Renal cortical epithelial cell (primary cell): Measurements from ENCODE around the gene SLC35E3. TPM values are rescaled to one million over a fixed set of nuclear protein-coding genes. Genes with fewer than 3 reads are reported as not detected.

ENCODE experiments used
- DNase-seq: peaks from one replicate; pipeline ENCODE4 v3.0.0-alpha.2; 2011; ENCODE audit warnings: low read depth
- total RNA-seq: library from RNA; depleted of rRNA; stranded (reverse); fragments of >200 nt; gene quantifications from 2 replicates; pipeline ENCODE4 v1.2.3, GENCODE V29; 2014

Gene SLC35E3
- total RNA-seq, 1 donor from 2014 or later: 7.0 TPM

DNA sequence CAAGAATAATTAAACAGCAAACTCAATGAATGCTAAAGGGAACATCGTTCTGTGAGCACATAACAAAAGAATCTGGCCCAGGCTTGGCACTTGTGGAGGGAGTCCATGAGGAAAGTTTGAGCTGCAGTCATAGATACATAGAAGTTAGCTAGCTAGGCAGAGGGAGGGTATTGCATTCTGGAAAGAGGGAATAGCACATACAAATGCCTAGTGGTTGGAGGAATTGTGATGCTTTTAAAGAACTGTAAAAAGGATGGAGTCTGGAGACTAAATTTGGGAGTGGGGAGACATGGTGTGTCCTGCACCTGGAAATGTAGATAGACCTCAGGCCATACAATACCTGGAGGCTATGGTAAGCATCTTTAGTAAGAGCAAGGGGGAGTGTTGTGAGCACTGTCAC lies 24.0 kb downstream of the SLC35E3 start:
- DNase-seq: no peak

DNA sequence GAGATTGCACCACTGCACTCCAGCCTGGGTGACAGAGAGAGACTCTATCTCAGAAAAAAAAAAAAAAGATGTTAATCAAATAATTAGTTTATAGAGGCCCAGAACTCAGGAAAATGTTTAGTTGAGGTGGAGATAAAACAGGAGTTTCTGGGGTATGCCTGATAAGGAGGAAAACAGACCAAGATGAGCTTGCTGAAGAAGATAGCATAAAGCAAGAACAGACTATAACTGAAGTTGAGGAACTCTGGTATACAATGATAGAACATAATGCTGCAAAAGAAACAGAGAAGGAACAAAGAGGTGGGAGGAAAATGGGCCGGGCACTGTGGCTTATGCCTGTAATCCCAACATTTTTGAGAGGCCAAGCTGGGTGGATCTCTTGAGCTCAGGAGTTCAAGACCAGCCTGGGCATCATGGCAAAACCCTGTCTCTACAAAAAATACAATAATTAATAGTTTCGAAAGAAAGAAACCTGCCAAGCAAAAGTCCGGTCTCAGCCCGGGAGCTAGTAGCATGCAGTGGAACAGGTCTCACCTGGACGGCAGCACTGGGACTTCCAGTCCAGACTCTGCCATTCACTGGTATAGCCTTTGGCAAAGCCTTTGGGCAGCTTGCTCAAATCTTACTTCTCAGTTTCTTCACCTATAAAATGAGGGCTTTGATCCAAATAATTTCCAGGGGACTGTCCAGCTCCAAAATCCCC lies 25.4 kb downstream of the SLC35E3 start:
- DNase-seq: no peak

DNA sequence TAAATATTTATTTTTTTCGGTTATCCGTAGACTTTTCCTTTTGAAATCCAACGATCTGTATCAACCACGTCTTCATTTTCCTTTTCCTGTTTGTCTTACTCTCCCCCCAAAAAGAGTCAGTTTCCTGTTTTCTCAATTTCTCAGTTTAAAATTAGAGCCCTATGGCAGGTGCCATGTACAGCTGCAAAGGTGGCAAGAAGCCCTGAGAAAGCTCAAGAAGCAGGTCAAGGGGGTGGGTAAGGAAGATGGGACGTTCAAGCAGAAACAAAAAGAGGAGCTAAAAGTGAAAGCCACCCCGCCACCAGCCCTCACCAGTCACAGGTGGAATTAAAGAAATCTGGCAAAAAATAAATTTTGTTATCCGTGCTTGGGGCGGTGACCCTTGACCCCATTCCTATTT lies 26.7 kb downstream of the SLC35E3 start:
- DNase-seq: no peak

DNA sequence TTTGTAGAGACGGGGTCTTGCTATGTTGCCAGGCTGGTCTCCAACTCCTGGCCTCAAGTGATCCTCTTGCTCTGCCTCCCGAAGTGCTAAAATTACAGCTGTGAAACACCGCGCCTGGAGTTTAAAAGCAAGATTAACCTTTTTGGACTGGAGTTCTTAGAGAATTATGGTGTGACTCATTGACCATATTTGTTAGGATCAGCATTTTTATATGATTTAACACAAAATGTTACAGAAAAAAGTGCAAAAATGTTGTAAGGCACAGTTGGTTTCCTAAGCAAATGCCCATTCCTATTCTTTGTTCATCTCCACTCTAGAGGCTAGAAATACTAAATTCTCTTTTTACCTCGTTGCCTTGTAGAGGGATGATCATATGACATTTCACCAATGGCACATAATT lies 27.6 kb downstream of the SLC35E3 start:
- DNase-seq: no peak

DNA sequence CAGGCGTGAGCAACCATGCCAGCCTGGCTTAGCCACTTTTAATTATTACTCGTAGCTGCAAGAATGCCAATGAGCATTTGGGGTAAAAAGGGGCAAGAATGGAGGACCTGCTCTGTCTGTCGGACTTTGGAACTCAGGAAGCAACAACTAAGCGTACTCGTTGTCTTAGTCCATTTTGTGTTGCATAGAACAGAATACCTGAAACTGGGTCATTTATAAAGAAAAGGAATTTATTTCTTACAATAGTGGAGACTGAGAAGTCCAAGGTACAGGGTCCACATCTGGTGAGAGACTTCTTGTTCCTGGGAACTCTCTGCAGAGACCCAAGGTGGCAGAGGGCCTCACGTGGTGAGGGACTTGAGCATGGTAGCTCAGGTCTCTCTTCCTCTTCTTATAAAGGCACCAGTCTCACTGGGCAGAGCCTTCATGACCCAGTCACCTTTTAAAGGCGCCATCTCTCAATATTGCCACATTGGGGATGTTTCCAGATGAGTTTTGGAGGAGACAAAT lies 29.2 kb downstream of the SLC35E3 start:
- no peak for DNase-seq

DNA sequence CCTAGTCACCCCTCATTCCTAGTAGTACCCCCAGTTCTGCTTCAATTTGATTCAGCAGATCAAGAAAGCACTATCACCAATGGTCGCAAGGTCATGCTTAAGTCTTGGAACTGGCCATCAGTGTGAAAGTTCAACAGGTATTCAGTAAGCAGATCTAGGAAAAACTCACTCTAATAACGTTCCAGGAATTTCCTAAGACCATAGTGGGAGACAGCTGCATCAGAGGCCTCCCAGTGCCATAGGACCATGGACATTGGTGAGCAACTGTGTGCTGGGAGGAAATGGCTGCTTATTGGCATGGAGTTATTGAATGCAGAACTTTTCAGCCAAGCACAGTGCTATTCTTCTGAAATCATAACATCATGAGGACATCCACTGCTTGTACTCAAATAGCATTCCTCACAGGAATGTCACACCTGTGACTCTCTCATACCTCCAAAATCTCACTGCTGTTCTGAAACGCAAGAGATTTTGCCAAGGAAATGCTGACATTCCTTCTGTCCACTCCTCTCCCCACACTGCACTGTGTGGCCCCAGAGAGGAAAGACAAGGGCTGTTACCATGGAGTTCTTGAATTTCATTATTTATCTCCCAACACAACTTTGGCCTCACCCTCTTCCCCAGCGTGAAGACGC lies 31.1 kb downstream of the SLC35E3 start:
- no peak for DNase-seq

DNA sequence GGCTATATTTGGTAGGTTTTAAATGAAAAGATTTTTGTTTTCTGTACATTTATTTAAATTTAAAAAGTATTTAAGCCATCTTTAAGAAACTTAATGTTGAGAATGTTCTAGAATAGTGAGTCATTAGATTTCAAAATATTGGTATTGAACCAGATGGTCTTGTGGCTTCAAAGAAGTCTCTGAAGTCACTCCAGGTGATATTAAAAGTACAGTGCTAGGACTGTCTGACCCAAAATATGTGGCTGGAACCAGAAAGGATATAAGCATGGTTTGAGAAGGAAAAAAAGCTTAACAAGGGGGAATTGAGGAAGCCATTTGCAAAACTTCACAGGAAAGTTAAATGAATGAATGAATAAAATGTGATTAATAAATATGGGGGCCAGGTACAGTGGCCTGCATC lies 33.3 kb downstream of the SLC35E3 start:
- DNase-seq: no peak

DNA sequence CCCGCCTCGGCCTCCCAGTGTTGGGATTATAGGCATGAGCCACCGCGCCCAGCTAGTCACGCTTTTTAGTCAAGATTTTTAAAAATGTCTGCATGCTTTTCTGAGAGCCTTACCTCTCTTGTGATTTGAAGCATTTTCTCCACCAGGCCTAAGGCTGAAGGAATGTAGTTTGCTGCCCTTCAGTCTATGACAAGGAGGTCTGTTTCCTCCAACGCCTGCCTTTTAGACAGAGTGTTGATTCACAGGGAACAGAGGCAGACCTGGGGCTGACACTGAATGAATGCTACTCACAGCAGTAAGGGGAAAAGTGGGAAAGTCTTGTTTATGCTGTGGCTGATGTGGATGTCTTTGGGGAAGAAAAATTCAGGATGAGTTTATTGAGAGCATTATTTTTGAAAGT lies 34.8 kb downstream of the SLC35E3 start:
- no peak for DNase-seq

DNA sequence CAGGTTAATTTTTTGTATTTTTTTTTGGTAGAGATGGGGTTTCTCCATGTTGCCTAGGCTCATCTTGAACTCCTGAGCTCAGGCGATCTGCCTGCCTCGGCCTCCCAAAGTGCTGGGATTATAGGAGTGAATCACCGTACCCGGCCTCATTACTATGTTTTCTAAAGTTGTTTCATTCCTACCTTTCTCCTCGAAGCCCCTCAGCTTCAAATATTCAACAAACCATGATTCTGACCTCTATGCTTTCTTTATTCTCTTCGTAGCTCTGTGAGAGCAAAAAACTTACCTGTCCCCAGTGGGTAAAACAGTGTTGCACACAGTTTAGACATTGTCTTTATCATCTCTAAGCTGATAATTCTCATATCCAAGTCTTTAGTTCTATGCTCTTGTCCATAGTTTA lies 35.8 kb downstream of the SLC35E3 start:
- no peak for DNase-seq

DNA sequence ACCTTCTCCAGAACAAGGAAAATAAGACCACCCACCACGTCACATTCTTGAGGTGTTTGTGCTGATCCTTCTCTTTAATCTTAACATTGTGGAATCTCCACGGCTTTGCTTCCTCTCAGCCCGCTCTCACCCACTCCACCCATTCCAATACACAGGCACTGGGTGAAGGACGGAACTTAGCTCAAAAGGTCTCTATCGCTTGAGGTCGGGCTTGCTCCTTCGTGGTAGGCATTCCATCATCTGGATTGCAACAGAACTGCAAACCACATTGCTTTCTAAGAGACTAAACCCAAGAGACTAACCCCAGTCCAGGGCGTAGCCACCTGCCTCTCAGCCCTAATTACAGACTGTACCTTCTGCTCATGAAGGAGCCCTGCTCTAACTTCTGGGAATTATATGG lies 38.0 kb downstream of the SLC35E3 start:
- DNase-seq: peak; percentile 45

DNA sequence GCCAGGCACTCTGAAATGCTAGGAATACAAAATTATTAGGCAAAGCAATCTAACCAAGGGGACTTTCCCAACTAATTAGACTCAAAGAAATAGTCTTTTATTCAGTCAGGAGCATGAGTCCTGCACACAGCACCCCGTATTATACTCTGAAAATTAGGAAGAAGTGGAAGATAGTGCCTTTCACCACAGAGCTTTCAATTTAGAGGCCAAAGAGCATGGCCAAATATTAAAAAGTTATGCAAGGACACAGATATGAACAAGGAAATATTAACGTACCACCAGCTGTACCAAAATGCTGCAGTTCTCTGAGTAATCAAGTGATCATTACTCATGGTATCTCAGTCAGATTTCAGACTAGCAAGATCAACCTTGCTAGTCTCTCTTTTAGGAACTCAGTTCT lies 39.4 kb downstream of the SLC35E3 start:
- DNase-seq: no peak

DNA sequence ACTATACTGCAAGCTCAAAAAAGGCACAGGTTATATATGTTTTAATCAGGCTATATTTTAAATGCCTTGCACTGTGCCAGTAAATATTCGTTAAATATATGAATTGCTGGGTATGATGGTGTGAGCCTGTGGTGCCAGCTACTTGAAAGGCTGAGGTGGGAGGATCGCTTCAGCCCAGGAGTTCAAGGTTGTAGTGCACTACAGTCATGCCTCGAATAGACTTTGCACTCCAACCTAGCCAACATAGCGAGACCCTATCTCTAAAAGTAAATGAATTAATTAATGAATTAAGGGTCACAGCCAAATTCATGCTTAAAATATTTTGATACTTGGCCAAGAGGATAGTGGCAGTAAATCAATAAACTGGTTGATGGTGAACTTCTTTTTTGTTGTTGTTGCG lies 39.8 kb downstream of the SLC35E3 start:
- no peak for DNase-seq

DNA sequence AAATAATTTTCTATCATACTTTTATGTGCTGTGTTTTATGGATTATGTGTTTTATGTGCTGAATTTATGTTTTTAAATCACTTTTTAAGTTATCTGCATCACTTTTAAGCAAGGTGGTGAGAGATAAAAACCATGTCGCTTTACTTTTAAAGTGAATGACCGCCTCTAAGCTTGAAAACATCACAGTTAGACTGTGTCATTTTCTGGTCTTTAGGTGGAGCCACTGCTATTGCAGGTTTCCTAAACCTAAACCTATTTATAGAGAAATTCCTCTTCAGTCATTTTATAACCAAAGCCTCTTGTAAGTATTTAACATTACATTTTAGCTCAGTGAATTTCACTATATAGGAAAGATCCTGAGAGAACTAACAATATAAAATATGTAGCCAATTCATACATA lies 41.0 kb downstream of the SLC35E3 start:
- no peak for DNase-seq

DNA sequence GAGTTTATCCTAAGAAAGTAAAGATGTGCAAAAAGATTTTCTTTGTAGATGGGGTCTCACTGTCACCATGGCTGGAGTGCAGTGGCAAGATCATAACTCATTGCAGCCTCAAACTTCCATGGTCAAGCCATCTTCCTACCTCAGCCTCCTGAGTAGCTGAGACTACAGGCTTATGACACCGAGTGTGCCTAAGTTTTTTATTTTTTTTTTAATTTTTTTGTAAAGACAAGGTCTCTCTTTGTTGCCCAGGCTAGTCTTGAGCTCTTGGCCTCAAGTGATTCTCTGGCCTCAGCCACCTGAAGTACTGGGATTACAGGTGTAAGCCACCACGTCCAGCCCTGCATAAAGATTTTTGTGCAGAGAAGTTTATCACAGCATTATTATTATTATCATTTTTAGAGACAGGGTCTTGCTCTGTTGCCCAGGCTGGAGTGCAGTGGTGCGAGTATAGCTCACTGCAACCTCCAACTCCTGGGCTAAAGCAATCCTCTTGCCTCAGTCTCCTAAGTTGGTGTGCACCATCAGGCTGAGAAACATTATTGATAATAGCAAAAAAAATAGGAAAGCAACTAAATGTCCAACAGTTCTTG lies 42.7 kb downstream of the SLC35E3 start:
- DNase-seq: no peak

DNA sequence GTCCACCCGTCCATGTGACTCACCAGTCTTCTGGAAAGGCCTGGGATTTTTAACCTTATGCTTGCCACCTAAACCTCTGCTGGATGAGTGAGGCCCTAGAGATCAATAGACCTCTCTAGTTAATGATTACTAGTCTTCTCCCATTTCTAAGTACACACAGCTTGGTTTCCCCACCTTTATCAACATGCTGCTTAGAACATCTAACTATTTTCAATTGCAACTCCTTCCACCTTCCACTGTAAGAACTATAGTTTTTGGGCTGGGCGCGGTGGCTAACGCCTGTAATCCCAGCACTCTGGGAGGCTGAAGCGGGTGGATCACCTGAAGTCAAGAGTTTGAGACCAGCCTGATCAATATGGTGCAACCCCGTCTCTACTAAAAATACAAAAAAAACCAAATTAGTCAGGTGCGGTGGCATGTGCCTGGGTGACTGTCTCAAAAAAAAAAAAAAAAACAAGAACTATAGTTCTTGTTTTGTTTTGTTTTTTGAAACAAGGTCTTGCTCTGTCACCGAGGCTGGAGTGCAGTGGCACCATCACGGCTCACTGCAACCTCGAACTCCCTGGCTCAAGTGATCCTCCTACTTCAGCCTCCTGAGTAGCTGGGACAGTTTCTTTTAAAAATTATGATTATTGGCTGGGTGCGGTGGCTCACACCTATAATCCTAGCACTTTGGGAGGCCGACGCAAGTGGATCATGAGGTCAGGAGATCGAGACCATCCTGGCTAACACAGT lies 43.3 kb downstream of the SLC35E3 start:
- DNase-seq: peak; percentile 55

DNA sequence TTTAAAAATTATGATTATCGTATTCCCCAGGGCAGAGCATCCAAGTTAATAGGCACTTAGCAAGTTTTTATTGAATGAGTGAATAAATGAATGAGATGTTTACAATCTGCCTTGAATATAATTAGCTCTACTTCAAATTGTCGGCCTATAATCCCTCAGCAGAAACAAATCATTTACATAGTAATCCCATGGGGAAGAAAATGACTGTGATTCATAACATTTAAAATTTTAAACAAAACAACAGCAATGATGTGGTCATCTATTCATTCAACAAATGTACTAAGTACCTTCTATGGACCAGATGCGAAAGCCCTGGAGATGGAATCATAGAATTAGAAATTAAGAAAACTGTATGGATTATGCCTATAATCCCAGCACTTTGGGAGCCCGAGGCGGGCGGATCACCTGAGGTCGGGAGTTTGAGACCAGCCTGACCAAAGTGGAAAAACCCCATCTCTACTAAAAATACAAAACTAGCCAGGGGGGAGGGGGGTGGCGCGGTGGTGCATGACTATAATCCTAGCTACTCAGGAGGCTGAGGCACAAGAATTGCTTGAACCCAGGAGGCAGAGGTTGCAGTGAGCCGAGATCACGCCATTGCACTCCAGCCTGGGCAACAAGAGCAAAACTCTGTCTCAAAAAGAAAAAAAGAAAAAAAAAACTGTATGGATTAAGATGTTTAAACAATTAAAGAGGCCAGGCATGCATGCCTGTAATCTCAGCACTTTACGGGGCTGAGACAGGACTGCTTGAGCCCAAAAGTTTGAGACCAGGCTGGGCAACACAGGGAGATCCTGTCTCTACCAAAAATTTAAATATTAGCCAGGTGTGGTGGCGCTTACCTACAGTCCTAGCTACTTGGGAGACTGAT lies 44.3 kb downstream of the SLC35E3 start:
- no peak for DNase-seq

DNA sequence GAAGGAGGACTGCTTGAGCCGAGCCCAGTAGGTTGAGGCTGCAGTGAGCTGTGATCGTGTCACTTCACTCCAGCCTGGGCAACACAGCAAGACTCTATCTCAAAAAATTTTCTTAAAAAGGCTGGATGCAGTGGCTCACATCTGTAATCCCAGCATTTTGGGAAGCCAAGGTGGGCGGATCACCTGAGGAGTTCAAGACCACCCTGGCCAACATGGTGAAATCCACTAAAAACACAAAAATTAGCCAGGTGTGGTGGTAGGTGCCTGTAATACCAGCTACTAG lies 44.9 kb downstream of the SLC35E3 start:
- no peak for DNase-seq

DNA sequence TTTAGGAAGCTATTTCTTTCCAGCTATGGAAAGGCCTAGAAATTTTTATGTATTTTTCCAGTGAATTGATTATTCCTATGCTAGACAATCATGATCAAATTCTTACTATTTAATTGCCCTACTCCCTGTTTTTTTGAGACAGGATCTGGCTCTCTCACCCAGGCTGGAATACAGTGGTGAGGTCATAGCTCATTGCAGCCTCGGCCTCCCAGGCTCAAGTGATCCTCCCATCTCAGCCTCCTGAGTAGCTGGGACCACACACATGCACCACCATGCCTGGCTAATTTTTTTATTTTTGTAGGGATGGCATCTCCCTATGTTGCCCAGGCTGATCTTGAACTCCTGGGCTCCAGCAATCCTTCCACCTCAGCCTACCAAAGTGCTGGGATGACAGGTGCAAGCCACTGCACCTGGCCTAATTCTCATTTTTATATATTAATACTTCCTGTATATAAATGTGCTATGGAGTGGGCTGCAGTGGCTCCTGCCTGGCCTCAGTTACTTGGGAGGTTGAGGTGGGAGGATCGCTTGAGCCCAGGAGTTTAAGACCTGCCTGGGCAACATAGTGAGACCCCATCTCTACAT lies 46.0 kb downstream of the SLC35E3 start:
- no peak for DNase-seq

DNA sequence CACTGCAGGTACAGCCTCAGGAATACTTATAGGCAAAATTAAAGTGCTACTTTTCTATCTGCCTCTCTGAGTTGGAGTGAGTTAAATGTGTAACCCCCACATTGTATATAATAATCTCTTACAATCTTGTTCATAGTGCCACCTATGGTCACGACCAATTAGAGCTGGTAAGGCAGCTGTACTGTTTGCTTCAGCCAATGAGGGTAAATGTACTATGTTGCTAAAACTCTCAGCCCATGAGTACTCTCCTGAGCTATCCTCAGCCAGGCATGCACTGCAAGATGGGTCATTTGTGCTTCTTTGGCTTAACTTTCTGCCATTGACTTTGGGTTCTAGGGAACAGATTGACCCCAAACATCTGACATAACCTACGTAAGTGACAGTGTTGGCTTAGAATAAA lies 47.0 kb downstream of the SLC35E3 start:
- peak; percentile 67 for DNase-seq

DNA sequence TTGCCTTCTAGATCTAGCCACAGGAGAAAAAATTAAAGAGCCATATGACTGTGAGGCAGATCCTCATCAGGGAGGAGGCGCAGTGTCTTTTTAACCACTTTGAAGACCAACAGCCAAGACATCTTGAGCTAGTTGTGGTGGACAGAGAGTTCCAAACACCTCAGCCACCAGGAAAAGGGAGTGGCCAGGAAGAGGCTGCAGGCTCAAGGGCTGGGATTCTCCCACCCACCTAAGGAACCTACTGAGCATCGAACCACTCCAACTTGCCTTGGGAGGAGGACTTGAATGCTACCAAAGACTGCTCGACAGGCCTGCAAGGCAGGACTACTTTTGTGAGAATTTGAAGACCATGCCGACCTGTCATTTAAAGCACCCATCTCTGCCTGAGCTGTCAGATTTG lies 47.5 kb downstream of the SLC35E3 start:
- DNase-seq: no peak

DNA sequence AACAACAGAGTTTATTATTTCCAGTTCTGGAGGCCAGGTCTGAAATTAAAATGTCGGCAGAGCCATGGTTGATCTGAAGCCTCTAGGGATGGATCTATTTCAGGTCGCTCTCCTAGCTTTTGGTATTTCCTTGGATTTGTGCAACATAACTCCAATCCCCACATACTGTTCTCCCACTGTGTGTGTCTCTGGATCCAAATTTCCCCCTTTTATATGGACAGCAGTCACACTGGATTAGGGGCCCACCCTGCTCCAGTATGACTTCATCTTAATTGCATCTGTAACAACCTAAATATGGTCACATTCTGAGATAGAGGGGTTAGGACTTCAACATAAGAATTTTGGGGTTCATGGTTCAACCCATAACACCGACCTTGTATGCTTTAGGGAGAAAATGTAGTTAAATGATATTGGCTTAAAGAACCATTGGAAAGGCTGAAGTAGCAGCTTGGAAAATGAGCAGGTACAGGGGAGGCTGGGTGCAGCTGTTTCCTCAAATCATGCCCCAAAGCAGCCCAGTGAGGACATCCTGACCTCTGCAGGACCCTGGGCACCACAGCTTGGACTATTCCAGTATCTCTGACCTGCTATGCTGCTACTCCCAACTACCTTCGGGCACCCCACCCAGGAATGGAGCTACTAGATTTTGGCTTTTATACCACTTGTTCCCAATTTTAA lies 48.1 kb downstream of the SLC35E3 start:
- DNase-seq: no peak
